Measurements from ENCODE around the gene CXADR.
"Not testable (repeated sequence)": the region's sequence is repeated elsewhere in the genome, so short reads cannot be mapped to it uniquely, and the experiment has no call there.

The CXADR gene

GRCh38 chr21:17482928-17483327 is 29.9 kb upstream of the CXADR start:
- H3K36me3 ChIP-seq (ENCODE audit: control insufficient read depth, insufficient read depth, low read length, severe bottlenecking), result no peaks in the 10 kb centered on the region
- H3K9ac ChIP-seq (ENCODE audit: low read length), result no peak overlapping the region
- no peak overlapping the region for H3K4me3 ChIP-seq (ENCODE audit: low read length)
- H3K4me1 ChIP-seq (ENCODE audit: control insufficient read depth, insufficient read depth, low read length), result no peaks in the 10 kb centered on the region
- DNase-seq (ENCODE audit: low read depth), result no peak
- no peaks in the 10 kb centered on the region for H3K27me3 ChIP-seq (replicated peaks; ENCODE audit: control insufficient read depth, insufficient read depth, low read length)
- no peaks in the 10 kb centered on the region for H3K9me3 ChIP-seq (ENCODE audit: control insufficient read depth, low read length)

- no peak for DNase-seq (ENCODE audit: low read depth)
- H3K27me3 ChIP-seq (replicated peaks; ENCODE audit: control insufficient read depth, insufficient read depth, low read length), result no peaks in the 10 kb centered on the region
- no peaks in the 10 kb centered on the region for H3K9me3 ChIP-seq (ENCODE audit: control insufficient read depth, low read length)
- no peaks in the 10 kb centered on the region for H3K36me3 ChIP-seq (ENCODE audit: control insufficient read depth, insufficient read depth, low read length, severe bottlenecking)
- H3K4me1 ChIP-seq (ENCODE audit: control insufficient read depth, insufficient read depth, low read length), result peaks cover 16% of the 10 kb centered on the region
- no peak overlapping the region for H3K4me3 ChIP-seq (ENCODE audit: low read length)
- no peak overlapping the region for H3K9ac ChIP-seq (ENCODE audit: low read length)
Measured at GRCh38 chr21:17488620-17489019, 24.2 kb upstream of the CXADR start.

GRCh38 chr21:17489565-17489964 is 23.3 kb upstream of the CXADR start:
- DNase-seq (ENCODE audit: low read depth), result peak; percentile 3
- H3K9me3 ChIP-seq (ENCODE audit: control insufficient read depth, low read length); H3K4me3 ChIP-seq (ENCODE audit: low read length); H3K36me3 ChIP-seq (ENCODE audit: control insufficient read depth, insufficient read depth, low read length, severe bottlenecking); H3K9ac ChIP-seq (ENCODE audit: low read length); H3K27me3 ChIP-seq (replicated peaks; ENCODE audit: control insufficient read depth, insufficient read depth, low read length): not testable (repeated sequence)
- peaks cover 16% of the 10 kb centered on the region for H3K4me1 ChIP-seq (ENCODE audit: control insufficient read depth, insufficient read depth, low read length)

DNA sequence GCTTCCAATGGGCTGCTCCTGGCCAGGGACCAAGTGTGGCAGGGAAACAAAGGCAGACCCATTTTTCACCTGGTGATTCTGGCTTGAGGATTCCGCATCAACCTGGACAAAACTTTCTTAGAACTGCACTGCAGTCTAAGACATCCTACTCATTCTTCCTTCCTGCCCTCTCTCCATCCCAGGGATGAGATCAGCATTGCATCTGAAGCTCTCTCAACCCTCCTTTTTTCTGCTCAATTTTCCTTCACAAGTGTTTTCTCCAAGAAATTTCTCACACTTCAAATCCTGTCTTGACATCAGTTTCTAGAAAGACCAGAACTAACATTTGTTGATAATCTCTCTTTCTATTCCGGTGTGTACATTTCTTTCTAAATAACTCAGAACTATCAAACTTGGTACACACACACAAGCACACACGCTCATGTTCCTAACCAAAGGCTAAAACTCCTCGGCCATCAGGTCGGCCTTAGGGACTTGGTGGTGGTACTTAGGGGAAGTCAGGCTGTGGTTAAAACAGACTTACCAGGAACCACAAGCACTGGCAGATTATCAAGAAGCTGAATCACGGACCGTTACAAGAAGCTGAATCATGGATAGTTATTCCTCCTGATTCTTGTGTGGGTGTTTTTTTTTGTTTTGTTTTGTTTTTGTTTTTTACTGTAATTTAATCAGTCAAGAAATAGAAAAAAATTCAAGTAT is 21.0 kb upstream of the CXADR start:
- H3K9ac ChIP-seq (ENCODE audit: low read length), result no peak overlapping the region
- H3K36me3 ChIP-seq (ENCODE audit: control insufficient read depth, insufficient read depth, low read length, severe bottlenecking), result no peaks in the 10 kb centered on the region
- H3K4me1 ChIP-seq (ENCODE audit: control insufficient read depth, insufficient read depth, low read length), result peaks cover 16% of the 10 kb centered on the region
- DNase-seq (ENCODE audit: low read depth), result peak; percentile 92
- peak overlapping the region; percentile 51 for H3K4me3 ChIP-seq (ENCODE audit: low read length)
- H3K9me3 ChIP-seq (ENCODE audit: control insufficient read depth, low read length), result no peaks in the 10 kb centered on the region
- H3K27me3 ChIP-seq (replicated peaks; ENCODE audit: control insufficient read depth, insufficient read depth, low read length), result no peaks in the 10 kb centered on the region

DNA sequence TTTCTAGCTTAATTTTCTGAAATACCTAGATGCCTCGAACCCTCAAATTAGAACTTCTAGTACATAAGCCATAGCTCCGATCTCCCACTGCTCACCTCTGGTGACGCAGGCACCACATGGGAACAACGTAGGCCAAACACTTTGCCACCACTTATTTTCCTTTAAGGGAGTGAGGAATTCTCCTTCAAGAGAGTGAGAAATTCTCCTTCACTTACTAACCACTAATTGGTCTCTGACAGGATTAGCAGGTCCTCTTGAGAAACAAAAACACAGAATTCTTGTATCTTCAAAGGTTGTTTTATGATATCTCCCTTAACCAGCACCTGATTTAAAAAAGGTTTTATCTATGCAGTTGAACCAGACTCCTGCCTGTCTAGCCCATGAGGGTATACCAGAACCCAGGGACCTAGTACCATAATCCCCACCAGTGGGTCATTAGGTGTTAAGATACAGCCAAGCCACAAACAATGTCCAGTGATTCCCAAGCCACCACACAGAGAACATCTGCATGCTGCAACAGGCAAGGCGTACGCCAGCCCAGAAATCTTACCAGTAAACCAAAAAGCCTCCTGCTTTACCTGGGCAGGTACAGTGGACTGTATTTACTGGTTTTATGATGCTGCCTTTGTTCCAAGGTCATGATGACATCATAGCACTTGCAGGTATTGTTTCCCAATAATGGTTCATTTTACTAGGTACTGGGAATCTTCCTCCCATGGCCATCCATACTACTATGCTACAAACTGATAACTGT is 20.3 kb upstream of the CXADR start:
- no peak for DNase-seq (ENCODE audit: low read depth)

DNA sequence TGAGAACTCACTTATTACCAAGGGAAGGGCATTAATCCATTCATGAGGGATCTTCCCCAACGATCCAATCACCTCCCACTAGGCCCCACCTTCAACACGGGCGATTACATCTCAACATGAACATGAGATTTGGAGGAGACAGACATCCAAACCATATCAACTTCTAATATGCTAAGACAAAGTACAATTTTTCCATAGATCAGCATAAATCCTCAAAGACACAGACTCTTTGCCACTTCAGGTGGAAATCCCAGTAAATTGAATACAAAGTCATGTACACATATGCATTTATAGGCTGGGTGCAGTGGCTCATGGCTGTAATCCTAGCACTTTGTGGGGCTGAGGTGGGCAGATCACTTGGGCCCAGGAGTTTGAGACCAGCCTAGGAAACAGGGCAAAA is 18.8 kb upstream of the CXADR start:
- no peak overlapping the region for H3K9ac ChIP-seq (ENCODE audit: low read length)
- no peaks in the 10 kb centered on the region for H3K27me3 ChIP-seq (replicated peaks; ENCODE audit: control insufficient read depth, insufficient read depth, low read length)
- no peaks in the 10 kb centered on the region for H3K36me3 ChIP-seq (ENCODE audit: control insufficient read depth, insufficient read depth, low read length, severe bottlenecking)
- H3K4me1 ChIP-seq (ENCODE audit: control insufficient read depth, insufficient read depth, low read length), result peaks cover 16% of the 10 kb centered on the region
- no peaks in the 10 kb centered on the region for H3K9me3 ChIP-seq (ENCODE audit: control insufficient read depth, low read length)
- DNase-seq (ENCODE audit: low read depth), result no peak
- H3K4me3 ChIP-seq (ENCODE audit: low read length), result no peak overlapping the region

More for the DNA sequence above, 20.3 kb upstream of the CXADR start:
- Histone ChIP-seq H3K4me1 (ENCODE audit: control insufficient read depth, insufficient read depth, low read length) (peaks cover 16% of the 10 kb centered on the region), H3K9ac (ENCODE audit: low read length) (no peak overlapping the region), H3K4me3 (ENCODE audit: low read length) (peak overlapping the region; percentile 51), H3K36me3 (ENCODE audit: control insufficient read depth, insufficient read depth, low read length, severe bottlenecking) (no peaks in the 10 kb centered on the region), H3K27me3 (replicated peaks; ENCODE audit: control insufficient read depth, insufficient read depth, low read length) (no peaks in the 10 kb centered on the region), H3K9me3 (ENCODE audit: control insufficient read depth, low read length) (no peaks in the 10 kb centered on the region)

- no peak overlapping the region for H3K4me3 ChIP-seq (ENCODE audit: low read length)
- no peaks in the 10 kb centered on the region for H3K27me3 ChIP-seq (replicated peaks; ENCODE audit: control insufficient read depth, insufficient read depth, low read length)
- H3K9ac ChIP-seq (ENCODE audit: low read length), result no peak overlapping the region
- peaks cover 16% of the 10 kb centered on the region for H3K4me1 ChIP-seq (ENCODE audit: control insufficient read depth, insufficient read depth, low read length)
- DNase-seq (ENCODE audit: low read depth), result no peak
- H3K9me3 ChIP-seq (ENCODE audit: control insufficient read depth, low read length), result no peaks in the 10 kb centered on the region
- no peaks in the 10 kb centered on the region for H3K36me3 ChIP-seq (ENCODE audit: control insufficient read depth, insufficient read depth, low read length, severe bottlenecking)
Measured at GRCh38 chr21:17495680-17496079, 17.2 kb upstream of the CXADR start.

DNA sequence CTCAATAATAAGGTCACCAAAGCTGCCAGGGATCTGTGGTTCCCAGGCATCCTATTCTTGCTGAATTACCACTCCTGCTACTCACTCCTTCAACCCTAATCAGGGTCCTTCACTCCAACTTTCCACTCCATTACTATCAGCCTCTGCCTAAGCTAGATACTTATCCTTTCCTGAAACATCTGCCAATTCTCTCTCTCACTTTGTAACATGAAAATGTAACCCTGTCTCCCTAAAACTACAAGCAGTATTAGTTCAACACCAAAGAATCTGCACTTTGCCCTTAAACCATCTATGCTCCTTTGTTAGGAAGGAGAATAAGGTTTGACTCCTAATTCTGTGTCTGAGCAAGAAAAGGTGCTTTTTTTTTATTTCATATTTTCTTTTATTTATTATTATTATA is 15.5 kb upstream of the CXADR start:
- H3K9me3 ChIP-seq (ENCODE audit: control insufficient read depth, low read length), result no peaks in the 10 kb centered on the region
- DNase-seq (ENCODE audit: low read depth), result no peak

GRCh38 chr21:17498586-17498985 is 14.3 kb upstream of the CXADR start:
- Histone ChIP-seq H3K4me3 (ENCODE audit: low read length) (no peak overlapping the region), H3K36me3 (ENCODE audit: control insufficient read depth, insufficient read depth, low read length, severe bottlenecking) (no peaks in the 10 kb centered on the region), H3K9me3 (ENCODE audit: control insufficient read depth, low read length) (no peaks in the 10 kb centered on the region), H3K27me3 (replicated peaks; ENCODE audit: control insufficient read depth, insufficient read depth, low read length) (no peaks in the 10 kb centered on the region), H3K4me1 (ENCODE audit: control insufficient read depth, insufficient read depth, low read length) (no peaks in the 10 kb centered on the region), H3K9ac (ENCODE audit: low read length) (no peak overlapping the region)
- DNase-seq (ENCODE audit: low read depth), result no peak

More for the DNA sequence above, 15.5 kb upstream of the CXADR start:
- H3K9ac ChIP-seq (ENCODE audit: low read length), result no peak overlapping the region
- H3K4me1 ChIP-seq (ENCODE audit: control insufficient read depth, insufficient read depth, low read length), result peaks cover 5% of the 10 kb centered on the region
- no peaks in the 10 kb centered on the region for H3K27me3 ChIP-seq (replicated peaks; ENCODE audit: control insufficient read depth, insufficient read depth, low read length)
- H3K4me3 ChIP-seq (ENCODE audit: low read length), result no peak overlapping the region
- H3K36me3 ChIP-seq (ENCODE audit: control insufficient read depth, insufficient read depth, low read length, severe bottlenecking), result no peaks in the 10 kb centered on the region

DNA sequence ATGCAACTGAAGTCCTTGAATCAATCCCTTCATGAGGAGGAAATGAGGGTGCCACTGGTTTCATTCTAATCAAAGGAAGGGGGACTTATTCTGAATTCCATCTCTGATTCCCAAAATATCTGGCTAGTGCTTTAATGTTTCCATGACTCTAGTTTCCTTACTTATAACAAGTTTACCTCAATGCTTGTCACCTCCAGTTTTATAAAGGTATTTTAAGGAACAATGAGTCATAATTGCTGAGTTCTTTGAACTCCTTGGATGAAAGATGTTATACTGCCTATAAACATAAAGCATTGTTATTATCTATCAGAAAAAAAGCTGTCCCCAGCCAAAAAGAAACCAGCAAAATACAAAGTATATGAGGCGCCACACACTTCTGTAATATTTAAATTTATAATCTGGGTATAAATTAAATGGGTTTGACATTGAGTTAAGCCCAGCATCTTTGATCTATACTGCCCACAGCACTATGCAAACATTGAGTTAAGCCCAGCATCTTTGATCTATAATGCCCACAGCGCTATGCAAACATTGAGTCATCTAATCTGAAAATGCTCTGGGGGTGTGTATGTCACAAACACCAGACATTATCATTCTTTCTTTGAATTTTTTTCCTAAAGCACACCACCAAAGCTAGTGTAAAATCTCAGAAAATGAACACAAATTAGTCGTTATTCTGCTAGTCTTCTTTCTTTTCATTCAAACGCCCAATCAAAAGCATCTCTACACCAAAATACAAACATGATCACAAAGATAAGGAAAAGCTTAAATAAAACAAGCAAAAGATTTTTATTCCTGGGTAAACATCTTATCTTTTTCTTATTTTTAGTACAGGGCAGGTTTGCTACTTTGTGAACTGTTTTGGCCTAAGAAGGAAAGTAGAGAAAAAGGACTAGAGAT is 11.5 kb upstream of the CXADR start:
- DNase-seq (ENCODE audit: low read depth), result no peak
- H3K36me3 ChIP-seq (ENCODE audit: control insufficient read depth, insufficient read depth, low read length, severe bottlenecking), result no peaks in the 10 kb centered on the region
- H3K9ac ChIP-seq (ENCODE audit: low read length), result no peak overlapping the region
- no peak overlapping the region for H3K4me3 ChIP-seq (ENCODE audit: low read length)
- peaks cover 10% of the 10 kb centered on the region for H3K9me3 ChIP-seq (ENCODE audit: control insufficient read depth, low read length)
- H3K27me3 ChIP-seq (replicated peaks; ENCODE audit: control insufficient read depth, insufficient read depth, low read length), result no peaks in the 10 kb centered on the region
- no peaks in the 10 kb centered on the region for H3K4me1 ChIP-seq (ENCODE audit: control insufficient read depth, insufficient read depth, low read length)

- H3K9me3 ChIP-seq (ENCODE audit: control insufficient read depth, low read length); H3K27me3 ChIP-seq (replicated peaks; ENCODE audit: control insufficient read depth, insufficient read depth, low read length); H3K36me3 ChIP-seq (ENCODE audit: control insufficient read depth, insufficient read depth, low read length, severe bottlenecking); H3K4me3 ChIP-seq (ENCODE audit: low read length); H3K9ac ChIP-seq (ENCODE audit: low read length); DNase-seq (ENCODE audit: low read depth); H3K4me1 ChIP-seq (ENCODE audit: control insufficient read depth, insufficient read depth, low read length): not testable (repeated sequence)
Measured at GRCh38 chr21:17502985-17503384, 9.9 kb upstream of the CXADR start.

Measured in adipocyte (in vitro differentiated cells).